ENCODE measurements around the gene CACNA1F.

DNA sequence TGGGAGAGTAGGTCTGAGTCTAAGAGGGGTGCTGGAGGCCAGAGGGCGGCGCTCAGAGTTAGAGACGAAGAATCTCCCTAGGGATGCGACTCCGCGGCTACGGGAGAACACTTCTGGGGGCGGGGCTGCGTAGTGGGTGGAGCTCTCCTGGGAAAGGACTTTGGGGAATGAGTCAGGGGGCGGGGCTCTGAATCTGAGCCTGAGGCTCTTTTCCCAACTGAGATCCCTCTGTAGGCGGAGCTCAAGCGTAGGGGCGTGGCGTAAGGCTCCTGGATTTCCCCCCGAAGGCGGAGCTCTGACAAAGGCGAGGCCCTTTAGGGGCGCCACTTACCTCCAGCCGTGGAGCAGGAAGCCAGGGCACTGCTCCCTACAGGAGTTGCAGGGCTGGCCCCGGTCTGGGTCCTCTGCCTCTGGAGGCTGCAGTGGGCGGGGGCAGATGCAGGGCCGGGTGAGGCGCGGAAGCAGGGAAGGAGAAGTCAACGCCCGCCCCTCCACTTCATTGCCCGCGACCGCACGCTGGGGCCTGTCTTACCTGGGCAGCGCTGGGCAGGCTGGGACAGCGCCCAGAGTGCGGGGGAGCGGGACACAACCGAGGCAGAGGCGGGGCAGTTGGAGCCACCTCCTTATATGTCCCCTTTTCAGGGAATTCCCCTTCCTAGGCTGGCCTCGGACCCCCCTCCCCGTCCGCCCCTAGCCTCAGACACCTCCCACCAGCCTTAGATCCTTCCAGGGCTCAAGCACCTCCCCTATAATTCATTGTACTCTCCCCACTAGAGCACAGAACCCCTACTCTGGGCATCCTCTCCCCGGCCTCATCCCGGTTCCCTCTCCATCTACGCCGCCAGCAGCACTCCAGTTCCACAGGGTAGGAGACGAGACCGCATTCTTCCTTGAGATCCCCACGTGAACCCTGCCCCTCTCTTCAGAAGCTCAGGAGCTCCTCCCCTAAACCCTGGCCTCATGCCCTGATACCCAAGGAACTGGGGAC lies 48.6 kb downstream of the CACNA1F start:
- TF ChIP-seq, protein P1, sequence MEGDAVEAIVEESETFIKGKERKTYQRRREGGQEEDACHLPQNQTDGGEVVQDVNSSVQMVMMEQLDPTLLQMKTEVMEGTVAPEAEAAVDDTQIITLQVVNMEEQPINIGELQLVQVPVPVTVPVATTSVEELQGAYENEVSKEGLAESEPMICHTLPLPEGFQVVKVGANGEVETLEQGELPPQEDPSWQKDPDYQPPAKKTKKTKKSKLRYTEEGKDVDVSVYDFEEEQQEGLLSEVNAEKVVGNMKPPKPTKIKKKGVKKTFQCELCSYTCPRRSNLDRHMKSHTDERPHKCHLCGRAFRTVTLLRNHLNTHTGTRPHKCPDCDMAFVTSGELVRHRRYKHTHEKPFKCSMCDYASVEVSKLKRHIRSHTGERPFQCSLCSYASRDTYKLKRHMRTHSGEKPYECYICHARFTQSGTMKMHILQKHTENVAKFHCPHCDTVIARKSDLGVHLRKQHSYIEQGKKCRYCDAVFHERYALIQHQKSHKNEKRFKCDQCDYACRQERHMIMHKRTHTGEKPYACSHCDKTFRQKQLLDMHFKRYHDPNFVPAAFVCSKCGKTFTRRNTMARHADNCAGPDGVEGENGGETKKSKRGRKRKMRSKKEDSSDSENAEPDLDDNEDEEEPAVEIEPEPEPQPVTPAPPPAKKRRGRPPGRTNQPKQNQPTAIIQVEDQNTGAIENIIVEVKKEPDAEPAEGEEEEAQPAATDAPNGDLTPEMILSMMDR (IDR thresholded peaks at IDR 0.05), result no peak
- TF ChIP-seq EZH2phosphoT487 (IDR thresholded peaks at IDR 0.05) (no peak), EZH2 (IDR thresholded peaks at IDR 0.05) (no peak)
